HepG2 (cell line): Measurements from ENCODE around the gene PXDC1. TPM values are rescaled to one million over a fixed set of nuclear protein-coding genes. Genes with fewer than 3 reads are reported as not detected.

ENCODE experiments used
- CSRNP1 ChIP-seq: sonication (generic); formaldehyde crosslinking; IDR thresholded peaks from 2 replicates; pipeline ENCODE4 v1.8.1; 2023; ENCODE audit warnings: mild to moderate bottlenecking, missing genetic modification reagents
- ETV6 ChIP-seq: sonication (generic); formaldehyde crosslinking; conservative IDR thresholded peaks from 2 replicates; pipeline ENCODE4 v1.4.0; 2020; ENCODE audit warnings: missing genetic modification reagents
- GABPB1 ChIP-seq: IDR thresholded peaks from 2 replicates; pipeline ENCODE4 v1.6.1; 2016; ENCODE audit warnings: mild to moderate bottlenecking, missing genetic modification reagents, moderate library complexity, missing compliant biosample characterization
- HMGXB3 ChIP-seq: sonication (generic); formaldehyde crosslinking; IDR thresholded peaks from 2 replicates; pipeline ENCODE4 v1.4.0; 2020; ENCODE audit warnings: missing genetic modification reagents, borderline replicate concordance
- JUND ChIP-seq: sonication (generic); formaldehyde crosslinking; IDR thresholded peaks from 2 replicates; pipeline ENCODE4 v1.8.0; 2022; ENCODE audit warnings: mild to moderate bottlenecking, missing genetic modification reagents
- MATR3 ChIP-seq: sonication (generic); formaldehyde crosslinking; IDR thresholded peaks from 2 replicates; pipeline ENCODE4 v1.4.0; 2020; ENCODE audit warnings: missing genetic modification reagents
- MBD4 ChIP-seq: IDR thresholded peaks from 2 replicates; pipeline ENCODE4 v1.6.1; 2012; ENCODE audit warnings: low read length, inconsistent platforms, borderline replicate concordance
- MED1 ChIP-seq: sonication (generic); formaldehyde crosslinking; IDR thresholded peaks from 2 replicates; pipeline ENCODE4 v1.4.0; 2020; ENCODE audit warnings: missing genetic modification reagents
- PBX2 ChIP-seq: IDR thresholded peaks from 2 replicates; pipeline ENCODE4 v1.6.1; 2016; ENCODE audit warnings: control low read depth
- SALL1 ChIP-seq: sonication (generic); formaldehyde crosslinking; IDR thresholded peaks from 2 replicates; pipeline ENCODE4 v1.8.0; 2022; ENCODE audit warnings: mild to moderate bottlenecking, missing genetic modification reagents
- TBP ChIP-seq: sonication (generic); formaldehyde crosslinking; IDR thresholded peaks from 2 replicates; pipeline ENCODE4 v1.5.0; 2020; ENCODE audit warnings: missing genetic modification reagents
- TP53 ChIP-seq: sonication (generic); formaldehyde crosslinking; conservative IDR thresholded peaks from 2 replicates; pipeline ENCODE4 v1.4.0; 2020; ENCODE audit warnings: missing genetic modification reagents
- ZFAT ChIP-seq: sonication (generic); formaldehyde crosslinking; conservative IDR thresholded peaks from 2 replicates; pipeline ENCODE4 v1.8.1; 2023; ENCODE audit warnings: missing genetic modification reagents, inconsistent platforms
- ZNF205 ChIP-seq: IDR thresholded peaks from 2 replicates; pipeline ENCODE4 v1.6.1; 2018; ENCODE audit warnings: missing biosample characterization, missing genetic modification reagents
- ZNF263 ChIP-seq: sonication (generic); formaldehyde crosslinking; IDR thresholded peaks from 2 replicates; pipeline ENCODE4 v1.4.0; 2020; ENCODE audit warnings: missing genetic modification reagents
- ZNF501 ChIP-seq: sonication (generic); formaldehyde crosslinking; IDR thresholded peaks from 2 replicates; pipeline ENCODE4 v1.5.1; 2020; ENCODE audit warnings: mild to moderate bottlenecking, moderate library complexity, missing genetic modification reagents
- ZNF687 ChIP-seq: sonication (generic); formaldehyde crosslinking; IDR thresholded peaks from 2 replicates; pipeline ENCODE4 v1.5.1; 2020; ENCODE audit warnings: mild to moderate bottlenecking, missing genetic modification reagents, moderate library complexity
- ZNF776 ChIP-seq: sonication (generic); formaldehyde crosslinking; IDR thresholded peaks from 2 replicates; pipeline ENCODE4 v1.4.0; 2020; ENCODE audit warnings: mild to moderate bottlenecking, missing genetic modification reagents
- ZNF784 ChIP-seq: sonication (generic); formaldehyde crosslinking; IDR thresholded peaks from 2 replicates; pipeline ENCODE4 v1.5.1; 2020; ENCODE audit warnings: missing genetic modification reagents, mild to moderate bottlenecking, borderline replicate concordance
- ZSCAN25 ChIP-seq: sonication (generic); formaldehyde crosslinking; IDR thresholded peaks from 2 replicates; pipeline ENCODE4 v1.8.0; 2022; ENCODE audit warnings: mild to moderate bottlenecking, missing genetic modification reagents
- polyA plus RNA-seq, 8 experiments: library from polyadenylated mRNA; depleted of rRNA in 3 of 8; stranded (reverse) in 7 of 8; unstranded in 1 of 8; fragments of >200 nt; fragmentation: Illumina TruSeq in 4 of 8; extraction: Trizol in 4 of 8; gene quantifications; 2 replicates each; pipeline versions ENCODE4 v1.2.1 to v1.2.3, GENCODE V29; 2011 to 2016; ENCODE audit warnings: low read depth in 4 of 8, missing spikeins in 1 of 8, mixed read lengths in 1 of 8; ENCODE audit not compliant: insufficient read depth in 1 of 8
- total RNA-seq, 5 experiments: library from RNA; depleted of rRNA; stranded (reverse); fragments of >200 nt; fragmentation: Illumina TruSeq; extraction: Trizol; gene quantifications; 2 replicates each; pipeline ENCODE4 v1.2.3, GENCODE V29; 2016; ENCODE audit warnings: low read depth in 1 of 5

The PXDC1 gene
- total and polyA plus RNA-seq, 2 of the 13 experiments (the other 11 are each of a cell fraction or from before 2014, with no cell fraction given), result 32.4 to 34.7 TPM

- no peak for TF ChIP-seq HMGXB3 (CRISPR knock-in tag)
- no peak for TF ChIP-seq CSRNP1 (CRISPR knock-in tag)
- no peak for TF ChIP-seq ZNF205 (CRISPR knock-in tag)
- TF ChIP-seq ETV6, result no peak
- no peak for TF ChIP-seq ZNF501 (CRISPR knock-in tag)
- TF ChIP-seq MED1 (CRISPR knock-in tag), result no peak
- no peak for TF ChIP-seq MATR3 (CRISPR knock-in tag)
- TF ChIP-seq GABPB1 (CRISPR knock-in tag), result no peak
- TF ChIP-seq ZSCAN25 (CRISPR knock-in tag), result no peak
- TF ChIP-seq ZNF776 (CRISPR knock-in tag), result no peak
- TF ChIP-seq ZNF687 (CRISPR knock-in tag), result peak; percentile 69
- TF ChIP-seq ZFAT (CRISPR knock-in tag), result no peak
- TF ChIP-seq SALL1, result 0 out of 2 replicates have a peak, but pooled peaks have one; percentile 12
- no peak for TF ChIP-seq ZNF263 (CRISPR knock-in tag)
- no peak for TF ChIP-seq MBD4
- TF ChIP-seq TP53 (CRISPR knock-in tag), result no peak
- no peak for TF ChIP-seq PBX2 (CRISPR knock-in tag)
- TF ChIP-seq ZNF784, result no peak
- no peak for TF ChIP-seq JUND (CRISPR knock-in tag)
- TF ChIP-seq TBP (CRISPR knock-in tag), result no peak
Observed at GRCh38 chr6:3762359-3762758, 10.8 kb upstream of the PXDC1 start (continued).
